ENCODE results near the gene OLFML2B.

GRCh38 chr1:162070825-162071224, 47.2 kb upstream of the OLFML2B start:
- TF ChIP-seq GLMP (CRISPR knock-in tag; IDR thresholded peaks at IDR 0.05; ENCODE audit: borderline replicate concordance) (no peak), MED8 (CRISPR knock-in tag; IDR thresholded peaks at IDR 0.05; ENCODE audit: insufficient replicate concordance) (no peak), TRIM24 (CRISPR knock-in tag; IDR thresholded peaks at IDR 0.05) (no peak), CTCF (CRISPR knock-in tag; IDR thresholded peaks at IDR 0.05) (no peak), ZBTB34 (CRISPR knock-in tag; IDR thresholded peaks at IDR 0.05) (no peak), TSC22D2 (CRISPR knock-in tag; IDR thresholded peaks at IDR 0.05; ENCODE audit: borderline replicate concordance) (no peak), TCF7L2 (IDR thresholded peaks at IDR 0.05; ENCODE audit: low read depth, low read length) (no peak)
